Panc1 (cell line): Measurements from ENCODE around the gene MTX1.
"Not testable (repeated sequence)": the region's sequence is repeated elsewhere in the genome, so short reads cannot be mapped to it uniquely, and the experiment has no call there.

ENCODE experiments used
- POLR2AphosphoS5 ChIP-seq: IDR thresholded peaks from 2 replicates; pipeline ENCODE4 v1.6.1; 2012; ENCODE audit warnings: mild to moderate bottlenecking, low read depth, low read length, moderate library complexity
- SIN3A ChIP-seq: IDR thresholded peaks from 2 replicates; pipeline ENCODE4 v1.6.1; 2012; ENCODE audit warnings: low read depth, mild to moderate bottlenecking, low read length, moderate library complexity, borderline replicate concordance; ENCODE audit not compliant: insufficient read depth
- TCF7L2 ChIP-seq: IDR thresholded peaks from 2 replicates; pipeline ENCODE4 v1.6.1; 2011; ENCODE audit warnings: mild to moderate bottlenecking, low read depth, low read length, inconsistent platforms
- TF ChIP-seq, protein P1 (sequence below): fragments of 450-650 bp; IDR thresholded peaks from 2 replicates; pipeline ENCODE4 v1.5.1; 2017; ENCODE audit warnings: mild to moderate bottlenecking
- TF ChIP-seq, protein P2 (sequence below), 2 experiments: IDR thresholded peaks; 2 replicates each; pipeline ENCODE4 v1.6.1; 2011 to 2012; ENCODE audit warnings: low read depth in 2 of 2, control low read depth in 1 of 2, low read length in 1 of 2, mild to moderate bottlenecking in 1 of 2, moderate library complexity in 1 of 2; ENCODE audit not compliant: insufficient read depth in 1 of 2

DNA sequence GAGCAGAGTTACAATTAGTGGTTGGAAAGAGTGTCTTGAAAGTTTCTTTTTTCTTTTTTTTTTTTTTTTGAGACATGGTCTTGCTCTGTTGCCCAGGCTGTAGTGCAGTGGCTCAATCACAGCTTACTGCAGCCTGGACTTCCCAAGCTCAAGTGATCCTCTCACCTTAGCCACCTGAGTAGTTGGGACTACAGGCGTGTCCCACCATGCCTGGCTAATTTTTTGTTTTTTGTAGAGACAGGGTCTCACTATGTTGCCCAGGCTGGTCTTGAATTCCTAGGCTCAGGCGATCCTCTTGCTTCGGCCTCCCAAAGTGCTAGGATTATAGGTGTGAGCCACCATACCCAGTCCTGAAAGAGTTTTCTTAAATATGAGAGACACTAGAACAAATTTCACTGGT is 38.3 kb downstream of the MTX1 start:
- TF ChIP-seq, protein P1, sequence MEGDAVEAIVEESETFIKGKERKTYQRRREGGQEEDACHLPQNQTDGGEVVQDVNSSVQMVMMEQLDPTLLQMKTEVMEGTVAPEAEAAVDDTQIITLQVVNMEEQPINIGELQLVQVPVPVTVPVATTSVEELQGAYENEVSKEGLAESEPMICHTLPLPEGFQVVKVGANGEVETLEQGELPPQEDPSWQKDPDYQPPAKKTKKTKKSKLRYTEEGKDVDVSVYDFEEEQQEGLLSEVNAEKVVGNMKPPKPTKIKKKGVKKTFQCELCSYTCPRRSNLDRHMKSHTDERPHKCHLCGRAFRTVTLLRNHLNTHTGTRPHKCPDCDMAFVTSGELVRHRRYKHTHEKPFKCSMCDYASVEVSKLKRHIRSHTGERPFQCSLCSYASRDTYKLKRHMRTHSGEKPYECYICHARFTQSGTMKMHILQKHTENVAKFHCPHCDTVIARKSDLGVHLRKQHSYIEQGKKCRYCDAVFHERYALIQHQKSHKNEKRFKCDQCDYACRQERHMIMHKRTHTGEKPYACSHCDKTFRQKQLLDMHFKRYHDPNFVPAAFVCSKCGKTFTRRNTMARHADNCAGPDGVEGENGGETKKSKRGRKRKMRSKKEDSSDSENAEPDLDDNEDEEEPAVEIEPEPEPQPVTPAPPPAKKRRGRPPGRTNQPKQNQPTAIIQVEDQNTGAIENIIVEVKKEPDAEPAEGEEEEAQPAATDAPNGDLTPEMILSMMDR, result not testable (repeated sequence)
- TF ChIP-seq, protein P2, sequence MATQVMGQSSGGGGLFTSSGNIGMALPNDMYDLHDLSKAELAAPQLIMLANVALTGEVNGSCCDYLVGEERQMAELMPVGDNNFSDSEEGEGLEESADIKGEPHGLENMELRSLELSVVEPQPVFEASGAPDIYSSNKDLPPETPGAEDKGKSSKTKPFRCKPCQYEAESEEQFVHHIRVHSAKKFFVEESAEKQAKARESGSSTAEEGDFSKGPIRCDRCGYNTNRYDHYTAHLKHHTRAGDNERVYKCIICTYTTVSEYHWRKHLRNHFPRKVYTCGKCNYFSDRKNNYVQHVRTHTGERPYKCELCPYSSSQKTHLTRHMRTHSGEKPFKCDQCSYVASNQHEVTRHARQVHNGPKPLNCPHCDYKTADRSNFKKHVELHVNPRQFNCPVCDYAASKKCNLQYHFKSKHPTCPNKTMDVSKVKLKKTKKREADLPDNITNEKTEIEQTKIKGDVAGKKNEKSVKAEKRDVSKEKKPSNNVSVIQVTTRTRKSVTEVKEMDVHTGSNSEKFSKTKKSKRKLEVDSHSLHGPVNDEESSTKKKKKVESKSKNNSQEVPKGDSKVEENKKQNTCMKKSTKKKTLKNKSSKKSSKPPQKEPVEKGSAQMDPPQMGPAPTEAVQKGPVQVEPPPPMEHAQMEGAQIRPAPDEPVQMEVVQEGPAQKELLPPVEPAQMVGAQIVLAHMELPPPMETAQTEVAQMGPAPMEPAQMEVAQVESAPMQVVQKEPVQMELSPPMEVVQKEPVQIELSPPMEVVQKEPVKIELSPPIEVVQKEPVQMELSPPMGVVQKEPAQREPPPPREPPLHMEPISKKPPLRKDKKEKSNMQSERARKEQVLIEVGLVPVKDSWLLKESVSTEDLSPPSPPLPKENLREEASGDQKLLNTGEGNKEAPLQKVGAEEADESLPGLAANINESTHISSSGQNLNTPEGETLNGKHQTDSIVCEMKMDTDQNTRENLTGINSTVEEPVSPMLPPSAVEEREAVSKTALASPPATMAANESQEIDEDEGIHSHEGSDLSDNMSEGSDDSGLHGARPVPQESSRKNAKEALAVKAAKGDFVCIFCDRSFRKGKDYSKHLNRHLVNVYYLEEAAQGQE (IDR thresholded peaks at IDR 0.05; ENCODE audit: insufficient read depth in 1 of 2, low read depth in 2 of 2, low read length in 1 of 2), result not testable (repeated sequence)
- not testable (repeated sequence) for TF ChIP-seq POLR2AphosphoS5, TCF7L2, SIN3A
